Thyroid gland (tissue), 4 donors: ENCODE data around the gene PAX8. TPM values are rescaled to one million over a fixed set of nuclear protein-coding genes. Genes with fewer than 3 reads are reported as not detected.
A peak's percentile ranks its signal among the peaks of the same experiment; 100 is the strongest.

ENCODE experiments used
- DNase-seq, 2 donors: peaks; one replicate each; pipeline ENCODE4 v3.0.0-alpha.2; 2019
- H3K27ac ChIP-seq, 3 donors: fragments of 200-600 bp; sonication (generic); 1 replicate in 2 of 3; 2 replicates in 1 of 3; pipeline ENCODE4 v1.5.1; 2016 to 2019; ENCODE audit warnings: mild to moderate bottlenecking in 1 of 3, moderate library complexity in 1 of 3
- H3K27me3 ChIP-seq: fragments of 200-600 bp; sonication (generic); one replicate; pipeline ENCODE4 v1.5.1; 2019
- H3K36me3 ChIP-seq, 2 donors: fragments of 200-600 bp; sonication (generic); one replicate each; pipeline ENCODE4 v1.5.1; 2016 to 2019
- H3K4me1 ChIP-seq, 2 donors: fragments of 200-600 bp; sonication (generic); one replicate each; pipeline ENCODE4 v1.5.1; 2017 to 2019
- H3K4me3 ChIP-seq, 3 donors: fragments of 200-600 bp; sonication (generic); replicated peaks in 1 of 3; 1 replicate in 2 of 3; 2 replicates in 1 of 3; pipeline ENCODE4 v1.5.1; 2016; ENCODE audit warnings: mild to moderate bottlenecking in 1 of 3
- H3K9me3 ChIP-seq: fragments of 200-600 bp; sonication (generic); one replicate; pipeline ENCODE4 v1.5.1; 2017
- CTCF ChIP-seq, 6 experiments: fragments of 200-600 bp in 3 of 6; fragments of 450-650 bp in 3 of 6; sonication (generic) in 3 of 6; IDR thresholded peaks; one replicate each; pipeline ENCODE4 v1.5.1; 2016 to 2019; ENCODE audit warnings: antibody characterized with exemption in 6 of 6, mild to moderate bottlenecking in 2 of 6, inconsistent platforms in 1 of 6, moderate library complexity in 1 of 6
- POLR2A ChIP-seq, 2 donors: fragments of 450-650 bp; IDR thresholded peaks; one replicate each; pipeline ENCODE4 v1.6.1; 2017; ENCODE audit warnings: antibody characterized with exemption in 2 of 2, mild to moderate bottlenecking in 2 of 2, moderate library complexity in 1 of 2
- WGBS, 2 donors: methylation state at CpG; one replicate each; pipeline ENCODE4 v1.1.5; 2017; 5-methylcytosine and 5-hydroxymethylcytosine counted together
- intact Hi-C: fragments of 100-400 bp; cut with DNase I; formaldehyde crosslinking; loops from one replicate; pipeline ENCODE4 v1.15.1; 2023
- total RNA-seq, 4 donors: library from RNA; depleted of rRNA; stranded (reverse); fragments of >200 nt; gene quantifications; one replicate each; pipeline ENCODE4 v1.2.3, GENCODE V29; 2016

Gene PAX8
- total RNA-seq, 4 donors from 2014 or later = 1,318 to 2,156 (median 1,767) TPM

GRCh38 chr2:113200236-113200635, 78.5 kb downstream of the PAX8 start:
- no peak overlapping the region for H3K4me3 ChIP-seq
- peaks cover 23 to 50% of the 10 kb centered on the region in 2 donors for H3K4me1 ChIP-seq
- H3K9me3 ChIP-seq = no peaks in the 10 kb centered on the region
- no peak for TF ChIP-seq POLR2A (IDR thresholded peaks at IDR 0.05)
- TF ChIP-seq CTCF (IDR thresholded peaks at IDR 0.05) = no peak
- intact Hi-C loops = loop anchor here (10.0 kb wide), 1 partner anchor 175 kb away; no protein-coding TSS in a partner anchor
- DNase-seq = no peak
- no peaks in the 10 kb centered on the region for H3K36me3 ChIP-seq
- H3K27me3 ChIP-seq = no peaks in the 10 kb centered on the region
- 92 to 96% methylated on average over 2 to 4 of the region's 4 CpGs for WGBS, 2 donors
- H3K27ac ChIP-seq = peak overlapping the region in 2 of 3 donors; percentile 34 to 94

- TF ChIP-seq POLR2A (IDR thresholded peaks at IDR 0.05) (peak in 1 of 2 donors; percentile 85), CTCF (IDR thresholded peaks at IDR 0.05) (peak; percentile 61 to 98 (median 95))
- DNase-seq = peak; percentile 90
Measured at GRCh38 chr2:113198790-113199612, 79.7 kb downstream of the PAX8 start.

GRCh38 chr2:113198048-113198789, 80.5 kb downstream of the PAX8 start:
- Histone ChIP-seq H3K4me1 (peaks cover 18 to 41% of the 10 kb centered on the region in 2 donors), H3K4me3 (peak overlapping the region; percentile 24 to 80 (median 62)), H3K27ac (peak overlapping the region; percentile 56 to 94 (median 84)), H3K9me3 (no peaks in the 10 kb centered on the region), H3K27me3 (no peaks in the 10 kb centered on the region), H3K36me3 (no peaks in the 10 kb centered on the region)
- WGBS, 2 donors = 82 to 90% methylated on average over 20 to 24 of the region's 32 CpGs
- TF ChIP-seq CTCF (IDR thresholded peaks at IDR 0.05) (no peak), POLR2A (IDR thresholded peaks at IDR 0.05) (no peak)
- intact Hi-C loops = loop anchor here (5.0 to 10.0 kb wide), 2 partner anchors 56 to 113 kb away; no protein-coding TSS in a partner anchor
- DNase-seq = no peak

More at GRCh38 chr2:113198790-113199612, 79.7 kb downstream of the PAX8 start:
- intact Hi-C loops = loop anchor here (5.0 to 10.0 kb wide), 2 partner anchors 57 to 114 kb away; no protein-coding TSS in a partner anchor
- H3K27ac ChIP-seq = peak overlapping the region; percentile 56 to 94 (median 84)
- peak overlapping the region; percentile 24 to 80 (median 62) for H3K4me3 ChIP-seq
- peaks cover 18 to 42% of the 10 kb centered on the region in 2 donors for H3K4me1 ChIP-seq
- 2 to 3% methylated on average over 8 to 34 of the region's 79 CpGs for WGBS, 2 donors
- no peaks in the 10 kb centered on the region for H3K9me3 ChIP-seq
- no peaks in the 10 kb centered on the region for H3K36me3 ChIP-seq
- no peaks in the 10 kb centered on the region for H3K27me3 ChIP-seq

GRCh38 chr2:113197347-113198047, 81.2 kb downstream of the PAX8 start:
- Histone ChIP-seq H3K4me3 (no peak overlapping the region), H3K9me3 (no peaks in the 10 kb centered on the region), H3K27ac (no peak overlapping the region), H3K36me3 (no peaks in the 10 kb centered on the region), H3K4me1 (peaks cover 15 to 35% of the 10 kb centered on the region in 2 donors), H3K27me3 (no peaks in the 10 kb centered on the region)
- DNase-seq = no peak
- intact Hi-C loops = loop anchor here (5.0 to 10.0 kb wide), 2 partner anchors 55 to 113 kb away; no protein-coding TSS in a partner anchor
- TF ChIP-seq CTCF (IDR thresholded peaks at IDR 0.05) = no peak
- no peak for TF ChIP-seq POLR2A (IDR thresholded peaks at IDR 0.05)
- WGBS, 2 donors = 91 to 92% methylated on average over 16 to 17 of the region's 17 CpGs
